NCI-H1694 treated with DMSO at 0.1 percent for 48 hours (cell line): ENCODE results near the gene TTLL5.

Experiments
- DNase-seq: peaks from one replicate; lab custom pipeline; 2025; lab: John Stamatoyannopoulos, UW

TTLL5 gene

GRCh38 chr14:75732888-75733287 lies 71.8 kb downstream of the TTLL5 start:
- DNase-seq: no peak

GRCh38 chr14:75734854-75735253 lies 73.8 kb downstream of the TTLL5 start:
- no peak for DNase-seq

- no peak for DNase-seq
These were observed 75.9 kb downstream of the TTLL5 start for GRCh38 chr14:75736845-75737485.

GRCh38 chr14:75738192-75738591 lies 77.1 kb downstream of the TTLL5 start:
- DNase-seq: no peak

- no peak for DNase-seq
These were observed 81.8 kb downstream of the TTLL5 start for GRCh38 chr14:75742867-75743266.

GRCh38 chr14:75747899-75748298 lies 86.9 kb downstream of the TTLL5 start:
- no peak for DNase-seq

- no peak for DNase-seq
These were observed 87.3 kb downstream of the TTLL5 start for GRCh38 chr14:75748336-75748735.

GRCh38 chr14:75751296-75751695 lies 90.2 kb downstream of the TTLL5 start:
- no peak for DNase-seq

GRCh38 chr14:75752086-75752485 lies 91.0 kb downstream of the TTLL5 start:
- DNase-seq: no peak

- no peak for DNase-seq
These were observed 92.0 kb downstream of the TTLL5 start for GRCh38 chr14:75752907-75753594.

- DNase-seq: no peak
These were observed 92.7 kb downstream of the TTLL5 start for GRCh38 chr14:75753696-75754095.

- DNase-seq: no peak
These were observed 96.8 kb downstream of the TTLL5 start for GRCh38 chr14:75757644-75758402.

- no peak for DNase-seq
These were observed 103.0 kb downstream of the TTLL5 start for GRCh38 chr14:75764020-75764419.

GRCh38 chr14:75769047-75769685 lies 108.1 kb downstream of the TTLL5 start:
- DNase-seq: no peak

GRCh38 chr14:75770635-75771034 lies 109.6 kb downstream of the TTLL5 start:
- no peak for DNase-seq

GRCh38 chr14:75771595-75771994 lies 110.5 kb downstream of the TTLL5 start:
- DNase-seq: peak; percentile 30

- no peak for DNase-seq
These were observed 112.0 kb downstream of the TTLL5 start for GRCh38 chr14:75773046-75773445.

- DNase-seq: no peak
These were observed 120.0 kb downstream of the TTLL5 start for GRCh38 chr14:75781096-75781495.

- DNase-seq: no peak
These were observed 122.1 kb downstream of the TTLL5 start for GRCh38 chr14:75783184-75783583.

- no peak for DNase-seq
These were observed 122.7 kb downstream of the TTLL5 start for GRCh38 chr14:75783602-75784313.

- no peak for DNase-seq
These were observed 123.3 kb downstream of the TTLL5 start for GRCh38 chr14:75784314-75784686.

GRCh38 chr14:75793806-75794205 lies 132.8 kb downstream of the TTLL5 start:
- DNase-seq: no peak
